PC-9 (cell line): ENCODE measurements around the gene KCNMB3. TPM values are rescaled to one million over a fixed set of nuclear protein-coding genes. Genes with fewer than 3 reads are reported as not detected.
"Not testable (repeated sequence)": the region's sequence is repeated elsewhere in the genome, so short reads cannot be mapped to it uniquely, and the experiment has no call there.

Experiments
- BruUV-seq: library from RNA; stranded (reverse); fragments of 400-500 nt; replicated peaks from 2 replicates; lab custom pipeline; 2021; lab: Mats Ljungman, UMichigan
- CTCF ChIA-PET: fragments of 300-600 bp; sonication (Branson Sonifier 250); formaldehyde crosslinking; loops from one replicate; lab custom pipeline; 2022; ENCODE audit warnings: antibody characterized with exemption; lab: Charles Lee
- POLR2A ChIA-PET: fragments of 300-600 bp; sonication (Branson Sonifier 250); formaldehyde crosslinking; loops from one replicate; lab custom pipeline; 2022; ENCODE audit warnings: antibody characterized with exemption; ENCODE audit not compliant: unreplicated experiment; lab: Charles Lee
- DNase-seq, 2 experiments: peaks; one replicate each; pipeline versions ENCODE4 v3.0.0 to v3.0.0-alpha.2; 2015 to 2022; ENCODE audit warnings: mixed read lengths in 1 of 2
- H2AFZ ChIP-seq: fragments of 200-600 bp; sonication (generic); 2 replicates; pipeline ENCODE4 v1.8.1; 2017; ENCODE audit warnings: antibody characterized with exemption
- H3F3A ChIP-seq: fragments of 200-600 bp; sonication (generic); 2 replicates; pipeline ENCODE4 v1.8.1; 2017; ENCODE audit warnings: antibody characterized with exemption, mild to moderate bottlenecking, low read depth; ENCODE audit not compliant: insufficient read depth
- H3K27ac ChIP-seq: fragments of 200-600 bp; sonication (generic); 2 replicates; pipeline ENCODE4 v1.6.1; 2016; ENCODE audit warnings: mixed run types
- H3K27me3 ChIP-seq: fragments of 200-600 bp; sonication (generic); 2 replicates; pipeline ENCODE4 v1.6.1; 2016; ENCODE audit warnings: low read depth, mixed run types; ENCODE audit not compliant: insufficient read depth
- H3K36me3 ChIP-seq: fragments of 200-600 bp; sonication (generic); 2 replicates; pipeline ENCODE4 v1.6.1; 2016; ENCODE audit warnings: low read depth, mixed run types
- H3K4me1 ChIP-seq: fragments of 200-600 bp; sonication (generic); replicated peaks from 2 replicates; pipeline ENCODE4 v1.6.1; 2016; ENCODE audit warnings: mixed run types; ENCODE audit not compliant: insufficient read depth
- H3K4me2 ChIP-seq: fragments of 200-600 bp; sonication (generic); 2 replicates; pipeline ENCODE4 v1.6.1; 2017; ENCODE audit warnings: mixed run types
- H3K4me3 ChIP-seq: fragments of 200-600 bp; sonication (generic); 2 replicates; pipeline ENCODE4 v1.6.1; 2016; ENCODE audit warnings: mixed run types
- H3K79me2 ChIP-seq: fragments of 200-600 bp; sonication (generic); 2 replicates; pipeline ENCODE4 v1.6.1; 2017; ENCODE audit warnings: low read depth, mixed run types
- H3K9me2 ChIP-seq: fragments of 200-600 bp; sonication (generic); 2 replicates; pipeline ENCODE4 v1.8.1; 2017; ENCODE audit warnings: mild to moderate bottlenecking; ENCODE audit not compliant: insufficient read depth
- H3K9me3 ChIP-seq: fragments of 200-600 bp; sonication (generic); 2 replicates; pipeline ENCODE4 v1.8.1; 2016; ENCODE audit warnings: low read depth; ENCODE audit not compliant: insufficient read depth
- H4K20me1 ChIP-seq: fragments of 200-600 bp; sonication (generic); 2 replicates; pipeline ENCODE4 v1.8.1; 2017; ENCODE audit not compliant: insufficient read depth
- EZH2 ChIP-seq: fragments of 200-600 bp; sonication (generic); IDR thresholded peaks from 2 replicates; pipeline ENCODE4 v1.8.0; 2017; ENCODE audit warnings: antibody characterized with exemption, low read depth
- intact Hi-C: fragments of 100-400 bp; cut with micrococcal nuclease; formaldehyde crosslinking; loops from one replicate; pipeline ENCODE4 v1.10.0; 2022; ENCODE audit not compliant: unreplicated experiment
- total RNA-seq: library from RNA; stranded (reverse); gene quantifications from 2 replicates; pipeline ENCODE4 v1.2.3, GENCODE V29; 2021
- TF ChIP-seq, protein P1 (sequence below): fragments of 200-600 bp; sonication (generic); conservative IDR thresholded peaks from 2 replicates; pipeline ENCODE4 v1.6.1; 2017; ENCODE audit warnings: mixed run types, antibody characterized with exemption, mild to moderate bottlenecking, moderate library complexity

The KCNMB3 gene
- total RNA-seq, 1 experiment from 2014 or later = 8.9 TPM

- Histone ChIP-seq H4K20me1 (no peaks in the 10 kb centered on the region), H3K36me3 (no peaks in the 10 kb centered on the region), H3F3A (no peaks in the 10 kb centered on the region), H3K4me2 (no peak overlapping the region), H3K9me2 (no peaks in the 10 kb centered on the region), H2AFZ (no peak overlapping the region), H3K4me3 (no peak overlapping the region), H3K27ac (no peak overlapping the region), H3K79me2 (no peaks in the 10 kb centered on the region), H3K9me3 (peaks cover 12% of the 10 kb centered on the region; the same call in 1 of the 2 replicates), H3K27me3 (no peaks in the 10 kb centered on the region), H3K4me1 (peaks cover 5% of the 10 kb centered on the region)
- BruUV-seq = no TSS peak
- ChIA-PET POLR2A (no interaction called here), CTCF (no interaction called here)
- intact Hi-C loops = no loop called here
- no peak for DNase-seq
- TF ChIP-seq, protein P1, sequence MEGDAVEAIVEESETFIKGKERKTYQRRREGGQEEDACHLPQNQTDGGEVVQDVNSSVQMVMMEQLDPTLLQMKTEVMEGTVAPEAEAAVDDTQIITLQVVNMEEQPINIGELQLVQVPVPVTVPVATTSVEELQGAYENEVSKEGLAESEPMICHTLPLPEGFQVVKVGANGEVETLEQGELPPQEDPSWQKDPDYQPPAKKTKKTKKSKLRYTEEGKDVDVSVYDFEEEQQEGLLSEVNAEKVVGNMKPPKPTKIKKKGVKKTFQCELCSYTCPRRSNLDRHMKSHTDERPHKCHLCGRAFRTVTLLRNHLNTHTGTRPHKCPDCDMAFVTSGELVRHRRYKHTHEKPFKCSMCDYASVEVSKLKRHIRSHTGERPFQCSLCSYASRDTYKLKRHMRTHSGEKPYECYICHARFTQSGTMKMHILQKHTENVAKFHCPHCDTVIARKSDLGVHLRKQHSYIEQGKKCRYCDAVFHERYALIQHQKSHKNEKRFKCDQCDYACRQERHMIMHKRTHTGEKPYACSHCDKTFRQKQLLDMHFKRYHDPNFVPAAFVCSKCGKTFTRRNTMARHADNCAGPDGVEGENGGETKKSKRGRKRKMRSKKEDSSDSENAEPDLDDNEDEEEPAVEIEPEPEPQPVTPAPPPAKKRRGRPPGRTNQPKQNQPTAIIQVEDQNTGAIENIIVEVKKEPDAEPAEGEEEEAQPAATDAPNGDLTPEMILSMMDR = no peak
- TF ChIP-seq EZH2 = no peak
These were observed 12.2 kb upstream of the KCNMB3 start for GRCh38 chr3:179263134-179263533.

- Histone ChIP-seq H3K4me3 (peak overlapping the region; percentile 70), H3K4me2 (peak overlapping the region; percentile 86), H3K4me1 (peaks cover 5% of the 10 kb centered on the region), H3K27me3 (no peaks in the 10 kb centered on the region), H3K9me3 (peaks cover 12% of the 10 kb centered on the region; the same call in 1 of the 2 replicates), H3F3A (no peaks in the 10 kb centered on the region), H4K20me1 (no peaks in the 10 kb centered on the region), H3K36me3 (no peaks in the 10 kb centered on the region), H3K27ac (no peak overlapping the region), H3K79me2 (no peaks in the 10 kb centered on the region), H2AFZ (peak overlapping the region; percentile 94), H3K9me2 (no peaks in the 10 kb centered on the region)
- peak; percentile 65 to 88 for DNase-seq
- intact Hi-C loops = loop anchor here (2.0 kb wide), 1 partner anchor 112 kb away; the partner anchor contains the start of gene PIK3CA
- ChIA-PET CTCF (no interaction called here), POLR2A (interaction anchor here (0.5 to 0.7 kb wide), 4 partner anchors 27 to 210 kb away, joined by 3 to 7 read pairs (median 3); no protein-coding TSS in a partner anchor)
- TF ChIP-seq, protein P1 = no peak
- TF ChIP-seq EZH2 = no peak
- BruUV-seq = no TSS peak
These were observed 10.2 kb upstream of the KCNMB3 start for GRCh38 chr3:179260949-179261765.

GRCh38 chr3:179259959-179260756, 9.2 kb upstream of the KCNMB3 start:
- DNase-seq, H4K20me1 ChIP-seq, CTCF ChIA-PET, H3K36me3 ChIP-seq, H3K9me2 ChIP-seq, H3K79me2 ChIP-seq, H3K27ac ChIP-seq, H3F3A ChIP-seq, H3K4me1 ChIP-seq, H3K27me3 ChIP-seq: not testable (repeated sequence)
- BruUV-seq = TSS peak; percentile 69
- peak overlapping the region; percentile 70; the same call in 1 of the 2 replicates for H3K4me3 ChIP-seq
- peaks cover 12% of the 10 kb centered on the region; the same call in 1 of the 2 replicates for H3K9me3 ChIP-seq
- POLR2A ChIA-PET = interaction anchor here (0.6 kb wide), 1 partner anchor 28 kb away, joined by 3 read pairs; no protein-coding TSS in a partner anchor
- intact Hi-C loops = loop anchor here (2.0 to 10.0 kb wide), 2 partner anchors 111 to 295 kb away; partner anchors contain the start of gene PIK3CA
- peak overlapping the region; percentile 94 for H2AFZ ChIP-seq
- H3K4me2 ChIP-seq = peak overlapping the region; percentile 86
